Activated T-helper 9 cell treated with anti-CD3 and anti-CD28 coated beads, Interleukin-2, amount 50 U/mL, for 16 hours (primary cell): ENCODE measurements around the gene SH3PXD2B.

Experiments used
- DNase-seq: peaks from one replicate; pipeline ENCODE4 v3.0.0-alpha.2; 2020; ENCODE audit warnings: low read depth

SH3PXD2B gene

GRCh38 chr5:172436879-172437369 is 17.4 kb downstream of the SH3PXD2B start:
- no peak for DNase-seq

GRCh38 chr5:172436078-172436878 is 18.0 kb downstream of the SH3PXD2B start:
- no peak for DNase-seq

GRCh38 chr5:172435362-172436077 is 18.8 kb downstream of the SH3PXD2B start:
- DNase-seq: no peak

DNA sequence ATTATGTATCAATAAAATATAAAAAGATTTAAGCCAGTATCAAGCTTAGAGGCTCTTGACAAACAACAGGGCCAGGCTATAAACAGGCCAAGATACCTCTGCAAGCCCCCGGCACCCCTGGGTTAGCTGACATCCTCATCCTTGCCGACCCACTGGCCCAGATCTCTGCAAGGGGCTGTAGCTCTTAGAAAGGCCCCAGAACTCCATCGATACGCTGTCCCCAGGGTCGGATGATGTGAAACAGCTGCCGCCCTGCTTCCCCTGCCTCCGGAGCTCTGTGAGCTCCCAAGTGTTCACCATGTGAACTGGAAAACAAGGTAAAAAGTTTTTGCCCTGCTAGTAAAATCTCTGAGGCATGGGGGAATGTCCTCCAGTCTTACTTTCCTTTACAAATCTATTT is 20.1 kb downstream of the SH3PXD2B start:
- no peak for DNase-seq

- DNase-seq: no peak
These were observed 20.8 kb downstream of the SH3PXD2B start for GRCh38 chr5:172433513-172433912.

DNA sequence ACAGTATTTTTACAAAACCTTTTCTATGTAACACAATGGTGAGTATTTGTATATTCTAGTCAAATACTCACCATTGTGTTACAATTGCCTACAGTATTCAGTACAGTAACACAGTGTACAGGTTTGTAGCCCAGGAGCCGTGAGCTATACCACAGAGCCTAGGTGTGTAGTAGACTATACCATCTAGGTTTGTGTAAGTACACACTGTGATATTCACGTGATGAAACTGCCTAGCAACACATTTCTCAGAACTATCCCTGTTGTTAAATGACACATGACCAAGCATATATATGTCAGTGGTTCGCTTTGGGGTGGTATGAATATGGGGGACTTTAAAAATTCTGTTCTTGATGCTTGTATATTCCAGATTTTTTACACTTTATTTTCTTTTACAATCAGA is 21.3 kb downstream of the SH3PXD2B start:
- DNase-seq: no peak

- DNase-seq: no peak
These were observed 24.0 kb downstream of the SH3PXD2B start for GRCh38 chr5:172430354-172430753.

DNA sequence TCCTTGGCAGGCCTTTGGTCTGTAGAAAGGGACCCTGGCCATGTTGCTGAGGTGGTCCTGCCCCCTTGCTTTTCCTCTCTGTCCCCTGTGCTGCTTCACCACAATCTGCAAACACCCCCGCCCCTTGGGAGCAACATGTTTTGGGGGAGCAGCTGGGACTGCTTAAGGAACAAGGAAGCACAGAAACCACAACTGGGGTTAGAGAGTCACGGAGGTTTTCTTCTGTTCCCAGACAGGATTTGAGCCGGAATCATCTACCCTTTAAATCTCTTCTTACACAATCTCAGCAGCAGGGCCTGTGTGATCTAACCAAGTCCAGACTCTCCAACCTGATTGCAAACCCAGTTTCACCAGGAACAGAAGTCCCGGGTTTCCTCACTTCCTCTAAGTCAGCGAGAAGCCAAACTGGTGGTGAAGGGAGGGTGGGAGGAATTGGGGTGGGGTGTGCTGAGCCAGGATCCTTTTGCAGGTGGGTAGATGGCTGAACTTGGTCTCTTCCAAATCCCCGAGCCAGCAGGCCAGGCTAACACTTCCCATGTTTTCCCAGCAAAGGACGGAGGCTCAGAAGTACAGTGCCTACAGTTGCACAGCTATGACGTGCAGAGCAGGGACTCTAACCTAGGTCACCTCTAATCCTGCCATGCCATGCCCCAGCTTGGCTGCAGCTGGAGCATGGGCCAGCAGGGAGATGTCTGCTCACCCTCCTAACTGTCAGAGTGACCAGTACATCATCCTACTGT is 25.0 kb downstream of the SH3PXD2B start:
- no peak for DNase-seq

- DNase-seq: no peak
These were observed 25.8 kb downstream of the SH3PXD2B start for GRCh38 chr5:172428224-172429166.

DNA sequence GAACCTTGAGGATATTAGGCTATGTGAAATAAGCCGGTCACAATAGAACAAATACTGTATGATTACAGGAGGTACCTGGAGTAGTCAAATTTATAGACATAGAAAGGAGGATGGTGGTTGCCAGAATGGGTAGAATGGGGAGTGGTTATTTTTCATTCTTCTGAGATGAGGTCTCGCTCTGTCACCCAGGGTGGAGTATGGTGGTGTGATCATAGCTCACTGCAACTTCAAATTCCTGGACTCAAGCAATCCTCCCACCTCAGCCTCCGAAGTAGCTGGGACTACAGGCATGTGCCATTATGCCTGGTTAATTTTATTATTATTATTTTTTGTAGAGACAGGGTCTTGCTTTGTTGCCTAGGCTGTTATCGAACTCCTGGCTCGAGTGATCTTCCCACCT is 27.1 kb downstream of the SH3PXD2B start:
- DNase-seq: no peak

DNA sequence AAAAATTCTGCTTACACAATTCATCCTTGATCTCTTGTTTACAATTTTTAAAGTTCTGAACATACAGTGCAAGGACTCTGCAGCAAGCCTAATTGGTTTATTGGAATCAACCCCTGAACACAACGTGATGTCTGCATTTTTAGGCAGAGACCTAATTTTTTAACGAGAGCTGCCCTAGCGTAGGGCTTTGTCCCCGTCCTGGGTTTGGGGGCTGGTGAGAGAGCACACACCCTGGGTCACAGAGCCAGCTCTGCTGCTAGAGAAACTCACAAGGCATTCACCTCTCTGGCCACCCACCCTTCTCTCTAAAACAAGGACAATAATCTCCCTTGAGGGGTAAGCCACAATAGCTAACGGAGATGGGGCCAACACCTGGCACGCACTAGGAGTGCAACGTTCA is 28.2 kb downstream of the SH3PXD2B start:
- no peak for DNase-seq

DNA sequence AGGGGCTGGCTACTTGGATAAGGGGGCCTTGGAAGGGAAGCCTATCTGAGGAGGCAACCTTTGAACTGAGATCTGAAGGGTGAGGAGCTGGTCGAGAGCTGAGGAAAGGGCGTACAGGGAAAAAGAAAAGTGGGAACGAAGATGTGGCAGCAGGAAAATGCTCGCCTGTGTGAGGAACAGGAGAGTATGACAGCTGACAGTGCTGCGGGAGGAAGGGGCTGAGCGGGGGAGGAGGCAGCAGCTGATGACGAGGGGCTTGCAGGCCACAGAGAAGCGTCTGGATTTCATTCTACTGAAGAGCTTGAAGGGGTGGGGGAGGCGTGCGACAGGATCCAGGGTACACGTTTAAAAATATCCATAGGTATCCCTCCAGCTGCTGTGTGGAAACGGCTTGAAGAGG is 28.9 kb downstream of the SH3PXD2B start:
- DNase-seq: no peak

DNA sequence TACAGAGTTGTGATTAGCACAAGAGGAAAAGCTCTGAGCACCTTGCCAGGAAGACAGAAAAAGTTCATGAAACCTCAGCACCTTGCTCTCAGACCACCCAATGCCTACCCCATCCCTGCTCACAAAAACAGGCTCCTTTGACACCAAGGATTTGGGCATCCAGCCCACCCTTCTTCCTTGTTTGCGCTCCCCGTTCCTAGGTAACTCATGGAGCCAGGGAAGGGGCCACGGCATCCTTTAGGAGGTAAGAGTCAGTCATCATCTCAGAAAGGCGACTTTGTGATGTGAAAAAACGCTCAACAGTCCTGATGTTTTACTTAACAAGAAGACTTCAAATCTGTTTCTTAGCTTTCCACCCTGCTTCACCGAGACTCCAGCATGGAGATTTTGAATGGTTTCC is 29.5 kb downstream of the SH3PXD2B start:
- DNase-seq: no peak

- no peak for DNase-seq
These were observed 30.2 kb downstream of the SH3PXD2B start for GRCh38 chr5:172424111-172424490.

DNA sequence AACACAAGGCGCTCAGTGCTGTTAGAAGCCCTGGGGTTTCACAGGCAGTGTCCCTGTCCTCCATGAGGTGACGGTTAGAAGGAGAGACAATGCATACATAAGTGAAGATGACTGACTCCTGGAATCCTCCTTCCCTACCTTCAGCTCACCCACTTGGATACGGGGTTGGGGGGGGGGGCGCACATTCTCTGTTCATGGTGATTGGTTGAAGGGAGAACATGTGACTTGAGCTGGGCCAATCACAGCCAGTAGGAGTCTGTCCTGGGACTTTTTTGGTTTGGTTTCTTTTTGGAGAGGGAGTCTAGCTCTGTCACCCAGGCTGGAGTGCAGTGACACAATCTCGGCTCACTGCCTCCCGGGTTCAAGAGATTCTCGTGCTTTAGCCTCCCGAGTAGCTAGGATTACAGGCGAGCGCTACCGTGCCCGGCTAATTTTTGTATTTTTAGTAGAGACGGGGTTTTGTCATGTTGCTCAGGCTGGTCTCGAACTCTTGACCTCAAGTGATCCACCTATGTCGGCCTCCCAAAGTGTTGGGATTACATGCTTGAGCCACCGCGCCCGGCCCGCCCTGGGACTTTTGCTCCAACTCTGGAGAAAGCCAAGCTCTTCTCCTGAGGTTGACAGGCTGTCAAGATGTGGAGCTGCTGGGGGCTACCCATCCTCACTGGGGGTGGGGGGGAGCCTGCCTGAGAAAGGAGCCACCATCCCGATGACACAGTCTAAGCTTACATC is 30.8 kb downstream of the SH3PXD2B start:
- no peak for DNase-seq

- no peak for DNase-seq
These were observed 32.1 kb downstream of the SH3PXD2B start for GRCh38 chr5:172422255-172422654.

- no peak for DNase-seq
These were observed 33.3 kb downstream of the SH3PXD2B start for GRCh38 chr5:172421020-172421419.

DNA sequence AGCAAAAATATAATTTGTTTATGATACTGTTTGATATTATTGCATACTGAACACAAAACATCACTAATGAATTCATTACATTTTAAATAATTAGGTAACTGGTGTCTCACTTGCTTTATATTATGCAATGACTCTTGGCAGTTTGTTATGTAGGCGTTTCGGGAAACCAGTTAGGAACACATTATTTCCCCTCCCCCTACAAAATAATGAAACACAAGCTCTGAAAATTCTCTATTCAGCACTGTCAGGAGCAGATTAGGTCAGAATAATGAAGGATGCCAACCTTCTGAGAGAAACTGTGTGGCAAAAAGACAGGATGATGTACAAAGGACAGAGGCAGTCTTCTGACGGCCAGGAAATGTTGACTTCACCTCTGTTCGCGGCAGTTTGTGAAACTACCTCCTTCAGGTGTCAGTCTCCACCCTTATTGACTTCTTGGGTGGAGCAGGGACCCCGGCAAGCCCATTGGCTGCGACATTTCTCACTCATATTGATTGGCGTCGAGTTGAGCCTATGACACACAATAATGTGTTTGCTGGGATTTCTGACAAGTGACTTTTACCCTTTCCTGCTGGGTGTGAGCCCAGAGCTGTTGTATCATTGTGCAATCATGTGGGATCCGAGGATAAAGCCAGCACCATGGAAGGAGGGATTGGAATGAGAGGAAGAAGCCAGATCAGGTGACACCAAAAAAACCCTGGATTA is 33.9 kb downstream of the SH3PXD2B start:
- no peak for DNase-seq

- DNase-seq: no peak
These were observed 35.2 kb downstream of the SH3PXD2B start for GRCh38 chr5:172418862-172419814.
